Stimulated activated CD8-positive, alpha-beta memory T cell treated with anti-CD3 and anti-CD28 coated beads, Interleukin-7, amount 100 ng/mL, for 1 hour (primary cell): Measurements from ENCODE around the gene TRPV6.

Source experiments
- DNase-seq, 2 donors: peaks; one replicate each; pipeline ENCODE4 v3.0.0-alpha.2; 2020; ENCODE audit warnings: low read depth in 2 of 2

Gene TRPV6

DNA sequence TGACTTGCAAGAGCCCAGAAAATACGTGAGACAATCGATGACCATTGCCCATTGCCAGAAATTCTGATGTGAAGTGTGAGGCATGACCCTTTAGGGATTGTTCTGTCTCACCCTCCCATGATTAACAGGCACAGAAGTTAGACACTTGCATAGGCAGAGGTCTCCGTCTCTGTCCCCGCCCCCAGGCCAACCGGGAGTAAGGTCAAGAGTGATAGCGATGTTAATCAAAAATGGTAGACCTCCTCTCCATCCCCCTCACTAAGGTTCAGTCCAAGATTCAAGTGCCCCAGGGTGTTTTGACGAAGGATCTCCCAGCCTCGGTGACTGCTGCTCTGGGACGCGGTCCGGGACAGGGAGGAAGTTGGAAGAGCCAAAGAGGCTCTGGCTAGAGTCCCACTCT, 22.7 kb upstream of the TRPV6 start:
- DNase-seq = no peak

DNA sequence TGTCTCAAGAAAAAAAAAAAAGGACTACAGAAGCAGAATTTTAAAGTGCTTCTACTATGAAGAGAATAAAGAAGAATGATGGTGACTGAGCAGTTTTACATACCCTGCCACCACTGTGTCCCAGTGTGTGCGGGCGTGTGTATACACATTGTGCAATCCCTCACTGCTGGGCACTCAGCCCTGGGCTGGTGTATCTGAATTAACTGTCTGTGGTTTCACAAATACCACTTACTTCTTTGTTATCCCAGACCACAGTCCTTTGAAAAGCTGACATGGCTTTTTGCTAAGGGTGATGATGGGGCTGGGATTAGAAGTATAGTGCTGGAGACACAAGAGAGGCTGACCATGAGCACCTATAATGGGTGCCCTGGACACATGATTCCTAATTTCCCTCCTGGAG, 21.1 kb upstream of the TRPV6 start:
- DNase-seq = no peak

DNA sequence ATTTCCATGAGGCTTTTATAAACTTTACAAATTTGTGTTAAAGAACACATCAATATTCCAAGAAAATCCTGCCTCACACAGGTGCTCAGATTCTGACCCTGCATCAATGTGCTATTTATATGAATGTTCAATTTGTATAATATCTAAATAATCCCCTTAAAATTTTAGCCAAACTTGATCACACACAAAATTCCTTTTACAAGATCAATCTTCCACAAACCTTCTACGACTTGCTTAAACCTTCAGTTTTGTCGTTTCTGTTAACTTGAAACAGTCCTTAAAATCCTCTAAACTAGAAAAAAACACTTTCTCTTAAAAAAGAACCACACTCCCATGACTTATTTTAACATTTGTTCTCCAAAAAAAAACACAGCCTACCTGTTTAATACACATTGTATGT, 20.2 kb upstream of the TRPV6 start:
- no peak for DNase-seq

DNA sequence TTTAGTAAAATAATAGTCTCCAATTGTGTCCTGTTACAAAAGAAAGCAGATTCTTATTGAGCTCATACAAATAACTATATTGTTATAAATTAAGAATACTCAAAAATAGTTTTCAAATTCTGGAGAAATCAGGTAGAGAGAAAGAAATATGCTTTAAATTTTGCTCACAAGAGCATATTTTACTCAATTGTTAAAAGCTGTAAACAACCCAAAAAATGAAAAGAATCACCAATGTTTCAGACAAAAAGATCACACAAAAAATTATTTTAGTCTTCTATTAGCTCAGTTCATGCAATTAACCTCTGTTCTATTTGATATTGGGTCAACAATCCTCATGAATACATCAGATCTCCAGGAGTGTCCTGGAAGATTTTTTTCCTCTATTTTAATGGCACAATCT, 18.6 kb upstream of the TRPV6 start:
- no peak for DNase-seq

DNA sequence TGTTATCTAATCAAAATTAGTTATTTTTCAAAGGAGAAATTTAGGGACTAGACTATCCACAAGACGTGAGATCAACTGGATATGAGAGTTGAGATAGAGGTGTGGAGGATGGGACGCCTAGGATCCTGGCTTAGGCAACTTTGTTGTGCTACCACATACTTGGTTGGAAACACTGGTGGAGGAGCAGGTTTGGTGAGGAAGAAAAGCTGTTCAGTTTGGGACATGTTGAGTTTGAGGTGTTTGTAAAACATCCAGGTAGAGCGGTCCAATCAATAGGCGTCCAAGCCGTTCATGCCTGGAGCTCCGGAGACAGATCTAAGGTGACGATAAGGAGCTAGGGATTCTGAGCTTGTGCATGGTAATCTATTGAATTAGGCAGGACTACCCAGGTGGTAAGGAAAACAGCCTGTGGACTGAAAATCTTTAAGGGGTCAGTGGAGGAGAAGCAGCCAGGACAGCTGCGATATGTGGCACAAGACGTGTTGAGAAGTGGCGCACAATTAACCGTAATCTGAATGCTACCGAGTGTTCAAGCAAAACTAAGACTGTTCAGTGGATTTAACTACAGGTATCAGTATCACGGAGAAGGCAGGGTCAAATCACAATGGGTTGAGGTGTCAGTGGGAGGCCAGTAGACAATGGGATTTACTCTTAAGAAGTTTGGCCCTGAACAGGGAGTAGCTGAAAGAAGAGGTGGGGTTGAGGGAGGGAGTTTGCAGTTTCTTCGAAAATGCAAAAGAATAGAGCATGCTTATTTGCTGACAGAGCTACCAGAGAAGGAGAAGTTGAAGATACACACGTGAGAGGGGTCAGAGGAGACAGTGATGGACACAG, 16.1 kb upstream of the TRPV6 start:
- no peak for DNase-seq

DNA sequence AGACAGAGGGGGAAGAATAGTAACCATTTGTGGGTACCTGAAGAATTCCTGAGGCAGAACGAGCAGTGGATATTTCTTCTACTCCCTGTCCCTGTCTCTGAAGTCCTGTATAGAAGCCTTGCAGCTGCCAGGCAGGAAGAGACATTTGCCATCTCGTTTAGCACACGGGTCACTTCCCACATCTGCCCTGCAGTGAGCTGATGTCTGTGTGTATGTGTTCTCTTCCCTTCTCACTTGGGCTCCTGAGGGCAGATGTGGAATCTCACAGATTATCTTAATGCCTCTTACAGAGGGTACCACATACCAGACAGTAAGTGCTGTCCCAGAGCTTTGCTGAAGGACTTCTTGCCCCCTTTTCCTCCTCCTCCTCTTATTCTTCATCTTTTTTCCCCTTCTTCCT, 14.1 kb upstream of the TRPV6 start:
- no peak for DNase-seq

DNA sequence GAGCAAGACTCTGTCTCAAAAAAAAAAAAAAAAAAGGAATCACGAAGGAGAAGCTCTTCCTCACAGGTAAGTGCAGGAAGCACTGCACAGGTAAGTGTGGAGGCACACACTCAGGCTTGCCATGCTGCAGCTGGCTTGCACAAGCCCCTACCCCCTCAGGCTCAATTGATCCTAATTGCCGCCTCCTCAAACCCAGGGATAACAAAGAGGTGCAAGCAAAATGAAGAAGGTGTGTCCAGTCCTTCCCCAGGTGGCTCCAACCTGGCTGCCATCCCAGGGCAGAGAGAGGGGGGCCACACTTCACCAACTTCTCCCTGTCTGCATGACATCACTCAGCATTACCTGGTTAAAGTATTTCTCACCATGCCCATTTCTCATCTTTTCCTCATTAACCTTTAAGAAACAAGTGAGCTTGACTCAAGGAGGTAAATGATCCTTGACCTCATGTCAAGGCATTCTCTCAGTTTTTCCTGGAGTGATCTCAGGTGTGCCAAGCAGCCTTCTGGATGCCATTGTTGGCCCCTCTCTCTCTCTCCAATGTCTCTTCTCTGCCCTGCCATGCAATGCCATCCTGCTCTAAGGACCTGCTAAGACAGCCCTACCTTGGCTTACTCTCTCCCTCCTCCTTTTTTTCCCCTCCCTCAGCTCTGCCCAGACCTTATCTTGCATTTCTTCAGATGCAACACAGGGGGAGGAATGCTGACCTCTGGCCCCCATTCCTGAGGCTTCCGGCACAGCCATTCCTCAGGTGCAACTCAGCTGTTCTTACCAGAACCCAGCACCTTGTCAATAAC, 13.0 kb upstream of the TRPV6 start:
- no peak for DNase-seq

DNA sequence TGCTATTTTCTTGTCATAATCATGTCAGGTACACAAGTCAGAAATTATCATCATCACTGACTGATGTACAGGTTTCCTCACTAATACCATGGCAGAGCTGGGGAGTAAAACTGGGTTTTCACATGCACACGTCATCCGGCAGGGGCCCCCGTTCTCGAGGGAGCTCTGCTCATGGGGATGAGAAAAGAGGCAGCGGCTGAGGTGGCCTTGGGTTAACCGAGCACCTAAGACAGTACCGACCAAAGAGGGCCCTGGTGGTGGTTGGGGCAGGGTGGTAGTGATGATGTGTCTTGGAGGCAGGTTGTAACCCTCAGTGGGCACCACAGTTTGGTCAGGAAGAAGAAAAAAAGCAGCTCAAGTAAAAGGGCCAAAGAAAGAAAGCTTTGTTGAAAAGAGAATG, 12.1 kb upstream of the TRPV6 start:
- no peak for DNase-seq

DNA sequence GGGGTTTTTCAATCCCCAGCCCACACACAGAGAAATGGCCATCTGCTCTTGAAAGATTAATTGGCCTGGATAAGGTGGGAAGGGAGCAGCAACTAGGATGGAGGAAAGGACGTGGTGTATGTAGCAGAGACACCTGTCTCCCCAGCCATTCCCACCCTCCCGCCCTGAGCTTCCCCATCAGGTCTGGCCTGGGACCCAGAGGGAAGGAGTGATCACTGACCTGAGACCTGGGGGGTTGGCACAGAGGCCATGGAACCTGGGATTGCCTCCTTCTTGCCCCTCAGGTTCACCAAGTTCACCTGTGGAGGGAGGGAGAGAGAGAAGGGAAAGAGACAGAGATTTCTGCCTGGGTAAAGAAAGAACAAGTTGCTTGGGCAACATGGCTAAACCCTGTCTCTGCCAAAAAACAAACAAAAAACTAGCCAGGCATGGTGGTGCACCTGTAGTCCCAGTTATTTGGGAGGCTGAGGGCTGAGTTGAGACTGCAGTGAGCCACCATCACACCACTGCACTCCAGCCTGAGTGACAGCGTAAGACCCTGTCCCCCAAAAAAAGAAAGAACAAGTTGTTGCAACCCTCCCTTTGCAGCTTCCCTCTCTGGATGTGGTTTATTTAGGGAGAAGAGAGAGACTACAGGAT, 11.3 kb upstream of the TRPV6 start:
- DNase-seq = no peak

DNA sequence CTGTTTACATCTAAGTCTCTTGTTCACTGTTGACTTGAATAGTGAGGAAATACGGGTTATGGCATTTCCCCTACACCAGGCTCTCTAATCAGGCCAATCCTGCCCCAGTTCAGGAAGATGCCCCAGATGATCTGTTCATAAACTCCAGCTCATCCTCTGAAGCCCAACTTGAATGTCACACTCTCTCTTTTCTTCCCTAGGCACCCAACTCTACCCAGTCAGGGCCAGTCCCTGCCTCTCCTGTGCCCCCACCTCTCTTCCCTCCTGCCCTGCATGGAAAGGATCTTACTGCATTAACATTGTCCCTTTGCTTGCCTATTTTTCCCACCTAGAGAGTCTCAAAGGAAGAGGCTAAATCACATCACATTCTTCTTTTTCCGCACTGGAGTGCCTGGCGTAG, 10.6 kb upstream of the TRPV6 start:
- no peak for DNase-seq

DNA sequence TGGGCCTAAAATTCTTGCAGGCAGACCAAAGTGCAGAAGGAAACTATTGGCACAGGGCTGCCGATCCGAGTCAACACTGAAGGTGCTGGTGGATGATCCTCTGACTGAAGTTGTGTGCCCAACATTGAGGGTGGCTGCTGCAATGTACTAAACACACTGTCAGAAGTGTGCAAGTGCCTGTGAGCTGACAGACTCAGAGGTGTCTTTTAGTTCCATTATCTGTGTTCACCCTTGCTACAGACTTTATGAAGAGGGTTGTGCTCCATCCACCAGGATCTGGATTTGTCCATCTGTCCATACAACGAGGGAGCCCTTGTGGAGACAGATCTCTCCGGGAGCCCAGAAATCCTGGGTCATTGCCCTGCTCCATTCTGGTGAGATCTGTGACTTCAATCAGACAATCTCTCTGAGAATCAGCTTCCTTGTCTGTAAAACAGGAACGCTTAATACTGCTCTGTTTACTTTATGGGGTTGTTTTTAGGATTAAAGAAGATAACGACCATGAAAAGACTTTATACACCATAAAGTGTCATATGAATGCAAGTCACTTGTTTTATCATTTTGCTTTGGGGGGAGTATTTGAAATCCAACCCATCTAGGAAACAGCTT, 9.5 kb upstream of the TRPV6 start:
- no peak for DNase-seq

DNA sequence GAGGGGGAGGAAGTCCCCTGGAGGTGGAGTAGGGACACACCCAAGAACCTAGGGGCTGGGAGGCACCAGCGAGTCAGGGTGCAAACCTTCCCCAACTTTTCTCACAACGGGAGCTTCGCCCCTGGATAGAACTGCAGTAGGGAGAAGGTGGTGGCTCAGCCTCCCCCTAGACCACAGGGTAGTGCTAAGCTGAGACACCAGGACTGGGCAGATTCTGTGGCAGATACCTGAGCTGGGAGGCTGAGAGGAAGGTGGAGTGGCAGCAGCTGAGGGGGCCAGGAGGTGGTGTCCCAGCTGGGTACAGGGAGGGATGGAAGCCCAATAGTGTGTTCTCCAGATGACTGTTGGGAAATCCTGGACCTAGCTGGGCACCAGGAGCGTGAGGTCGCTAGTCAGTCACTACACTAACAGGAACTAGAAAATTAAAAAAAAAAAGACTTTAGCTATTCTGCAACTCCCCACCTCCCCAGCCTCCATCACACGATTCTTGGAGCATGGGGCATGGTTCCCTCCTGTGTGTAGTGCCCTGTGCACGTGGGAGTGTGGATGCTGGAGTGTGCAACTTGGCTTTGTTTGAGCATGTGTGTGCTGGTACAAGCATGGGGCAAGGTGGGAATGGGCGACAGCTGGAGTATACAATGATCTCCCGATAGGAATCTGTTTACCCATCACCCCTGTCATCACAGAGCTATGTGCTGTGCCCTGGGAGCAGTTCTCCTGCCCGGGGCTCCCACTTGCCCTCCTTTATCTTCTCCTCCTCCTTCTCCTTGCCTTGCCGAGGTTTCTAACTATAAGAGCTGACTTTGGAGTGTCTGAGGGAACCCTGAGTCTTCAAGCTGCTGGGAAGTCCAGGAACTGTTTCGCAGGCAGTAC, 8.8 kb upstream of the TRPV6 start:
- DNase-seq = no peak

DNA sequence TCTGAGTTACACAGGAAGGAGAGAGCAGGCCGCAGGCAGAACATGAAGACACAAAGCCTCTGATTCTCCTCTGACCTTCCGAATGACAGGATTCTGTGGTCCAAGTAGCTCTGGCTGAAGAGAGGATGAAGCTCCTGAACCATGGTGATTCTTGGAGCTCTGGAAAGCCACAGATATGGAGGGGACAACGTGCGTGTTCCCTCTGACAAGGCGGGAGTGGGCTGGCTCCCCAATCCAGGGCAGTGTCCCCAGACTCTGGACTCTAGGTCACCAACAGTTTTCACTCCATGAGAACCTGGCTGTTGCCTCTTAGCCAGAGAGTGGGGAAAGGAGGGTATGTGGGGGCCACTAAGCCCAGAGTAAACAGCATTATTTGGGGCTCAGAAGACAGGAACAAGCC, 7.4 kb upstream of the TRPV6 start:
- no peak for DNase-seq

DNA sequence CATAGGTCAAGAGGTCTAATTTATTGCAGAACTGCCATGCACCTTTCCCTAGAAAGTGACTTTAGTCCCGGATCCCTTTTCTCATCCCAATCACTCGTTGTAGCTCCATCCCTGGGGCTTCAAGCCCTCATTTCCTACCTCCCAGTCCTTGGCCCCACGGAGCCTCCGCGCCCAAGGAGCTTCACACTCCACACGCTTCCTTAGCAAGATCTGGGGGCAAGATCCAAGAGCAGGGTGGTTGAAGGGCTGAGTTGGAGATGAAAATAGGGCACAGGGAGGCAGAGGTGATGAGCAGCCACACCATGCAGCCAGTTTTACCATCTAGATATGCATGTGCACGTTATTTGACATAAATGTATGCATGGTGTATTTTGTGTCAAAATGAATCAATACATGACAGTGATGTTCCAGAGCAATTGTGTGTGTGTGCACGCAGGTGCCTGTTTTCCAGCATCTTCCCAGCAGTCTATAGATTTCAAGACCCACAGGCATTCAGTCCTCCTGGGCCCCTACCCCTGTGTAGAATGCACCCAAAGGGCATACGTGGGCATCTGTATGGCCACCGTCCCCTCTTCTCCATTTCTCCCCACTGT, 6.0 kb upstream of the TRPV6 start:
- no peak for DNase-seq

DNA sequence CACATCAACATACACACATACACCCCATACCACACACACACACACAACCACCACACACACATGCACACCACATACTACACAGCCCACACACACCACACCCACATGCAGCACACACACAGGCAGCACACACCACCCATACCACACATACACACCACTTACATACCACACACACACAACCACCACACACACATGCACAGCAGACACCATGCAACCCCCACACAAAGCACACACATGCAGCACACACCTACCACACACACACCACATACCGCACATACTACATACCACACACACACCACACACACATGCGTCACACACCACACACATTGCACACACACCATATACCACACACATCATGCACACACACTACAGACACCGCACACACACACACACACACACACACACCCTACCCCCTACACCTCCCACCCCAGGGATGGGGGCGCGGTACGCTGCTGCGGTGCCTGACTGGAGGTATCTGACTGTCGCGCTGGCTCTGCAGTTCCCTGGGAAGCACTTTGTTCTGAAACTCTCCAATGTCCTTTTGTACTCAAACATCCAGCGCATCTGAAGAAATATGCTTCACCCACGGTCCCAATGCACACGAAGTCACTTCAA, 5.4 kb upstream of the TRPV6 start:
- no peak for DNase-seq

DNA sequence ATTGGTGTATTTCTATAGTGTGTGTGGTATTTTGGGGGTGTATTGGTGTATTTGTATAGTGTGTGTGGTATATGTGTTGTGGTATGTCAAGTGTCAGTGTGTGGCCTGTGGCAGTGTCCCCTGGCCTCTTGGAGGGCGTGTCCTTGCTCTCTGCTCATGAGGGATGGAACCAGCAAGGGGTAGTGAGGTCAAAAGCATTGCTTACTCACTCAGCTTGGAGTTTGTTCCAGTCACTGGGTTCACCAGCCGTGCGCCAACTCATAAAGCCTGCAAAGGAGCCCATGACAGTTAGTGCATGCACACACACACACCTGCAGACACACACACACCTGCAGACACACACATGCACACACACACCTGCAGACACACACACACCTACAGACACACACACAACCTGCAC, 4.3 kb upstream of the TRPV6 start:
- DNase-seq = no peak

DNA sequence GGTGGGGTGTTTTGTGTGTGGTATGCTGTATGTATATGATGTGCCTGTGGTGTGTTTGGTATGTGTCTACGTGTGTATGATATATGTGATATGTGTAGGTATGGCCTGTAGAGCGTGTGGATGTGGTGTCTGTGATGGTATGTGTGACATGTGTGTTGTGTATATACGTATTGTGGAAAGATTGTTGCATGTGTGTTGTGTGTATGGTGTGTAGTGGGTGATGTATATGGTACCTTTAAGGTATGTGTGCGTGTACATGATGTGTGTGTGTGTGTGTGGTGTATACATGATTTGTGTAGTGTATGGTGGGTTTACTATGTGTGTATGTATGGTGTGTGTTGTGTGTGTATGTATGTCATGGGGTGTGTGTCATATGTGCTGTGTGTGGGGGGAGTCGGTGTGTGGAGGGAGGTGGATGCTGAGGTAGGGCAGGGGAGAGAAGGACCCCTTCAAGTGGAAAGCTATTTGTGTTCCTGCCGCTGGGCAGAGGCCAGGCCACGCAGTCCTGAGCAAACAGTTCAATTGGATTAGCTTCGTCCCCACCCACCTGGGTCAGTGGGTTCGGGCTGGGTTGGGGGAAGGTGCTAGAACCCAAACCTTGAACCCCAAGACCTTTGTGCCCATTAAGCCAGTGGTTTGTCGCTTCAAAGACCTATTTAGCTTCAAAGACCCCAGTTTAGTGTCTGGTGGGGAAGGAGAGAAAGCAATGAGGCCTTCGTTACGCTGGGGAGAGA, 1.9 kb upstream of the TRPV6 start:
- DNase-seq = no peak

DNA sequence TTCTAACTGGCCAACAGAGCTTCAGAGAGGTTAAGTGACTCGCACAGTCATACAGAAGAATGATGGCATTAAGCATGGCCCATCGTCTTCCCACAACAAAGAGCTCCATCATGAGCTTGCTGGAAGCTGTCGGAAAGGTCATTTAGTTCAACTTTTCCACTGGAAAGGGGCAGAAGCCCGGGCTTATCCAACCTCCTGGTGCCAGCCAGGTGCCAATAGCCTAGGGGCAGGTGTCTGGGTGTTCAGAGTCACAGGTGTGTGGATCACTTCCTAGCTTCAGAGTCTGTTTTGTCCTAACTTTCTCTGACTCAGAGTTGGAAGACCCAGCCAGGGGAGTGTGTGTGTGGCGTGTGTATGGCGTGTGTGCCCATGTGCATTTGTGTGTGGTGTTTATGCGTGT, 1.3 kb upstream of the TRPV6 start:
- no peak for DNase-seq

DNA sequence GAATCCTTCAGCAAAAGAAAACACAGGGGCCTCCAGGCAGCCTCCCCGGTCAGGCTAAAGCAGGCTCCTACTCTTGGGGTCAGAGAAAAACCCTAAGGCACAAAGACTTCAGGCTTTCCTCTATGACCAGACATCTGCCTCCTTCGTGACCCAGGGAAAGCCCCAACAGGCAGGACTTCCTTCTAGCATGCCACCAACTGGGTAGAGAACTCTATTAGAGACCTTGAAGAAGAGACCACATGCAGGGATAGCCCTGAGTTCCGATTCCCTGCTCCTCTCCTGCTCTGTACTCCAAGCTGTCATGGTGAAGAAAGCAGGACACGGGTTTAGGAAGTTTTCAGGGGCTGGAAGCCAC, 1.3 kb downstream of the TRPV6 start:
- no peak for DNase-seq
